K562 (cell line): ENCODE measurements around the gene CUL5.

Experiments
- ATF2 ChIP-seq: sonication (generic); formaldehyde crosslinking; IDR thresholded peaks from 2 replicates; pipeline ENCODE4 v1.8.1; 2022; ENCODE audit warnings: missing genetic modification reagents
- BRCA1 ChIP-seq, 2 experiments: fragments of 450-650 bp in 1 of 2; sonication (generic) in 1 of 2; formaldehyde crosslinking in 1 of 2; IDR thresholded peaks; 2 replicates each; pipeline versions ENCODE4 v1.5.0 to v1.6.1; 2017 to 2020; ENCODE audit warnings: mild to moderate bottlenecking in 1 of 2, missing genetic modification reagents in 1 of 2
- CTCF ChIP-seq, 3 experiments: IDR thresholded peaks in 2 of 3; conservative IDR thresholded peaks in 1 of 3; 2 replicates each; pipeline ENCODE4 v1.5.1; 2011 to 2012; ENCODE audit warnings: low read length in 3 of 3, mild to moderate bottlenecking in 3 of 3, control low read depth in 2 of 3, improper control_type of control experiment in 1 of 3, inconsistent platforms in 1 of 3, low read depth in 1 of 3, mixed read lengths in 1 of 3, moderate library complexity in 1 of 3; ENCODE audit not compliant: insufficient read depth in 2 of 3
- EP300 ChIP-seq: IDR thresholded peaks from 2 replicates; pipeline ENCODE4 v1.6.1; 2012; ENCODE audit warnings: low read length, improper control_type of control experiment
- ETV5 ChIP-seq: sonication (generic); formaldehyde crosslinking; IDR thresholded peaks from 2 replicates; pipeline ENCODE4 v1.4.0; 2020; ENCODE audit warnings: low read depth, mild to moderate bottlenecking, missing genetic modification reagents
- FOXJ2 ChIP-seq: fragments of 200-800 bp; sonication (Bioruptor generic); IDR thresholded peaks from 2 replicates; pipeline ENCODE4 v1.6.1; 2016; ENCODE audit warnings: missing genetic modification characterization, missing compliant biosample characterization
- FOXM1 ChIP-seq, 2 experiments: fragments of 450-650 bp in 1 of 2; sonication (generic) in 1 of 2; formaldehyde crosslinking in 1 of 2; IDR thresholded peaks; 2 replicates each; pipeline versions ENCODE4 v1.6.1 to v1.9.0; 2017 to 2022; ENCODE audit warnings: low read depth in 2 of 2, mild to moderate bottlenecking in 2 of 2, missing genetic modification reagents in 1 of 2, moderate library complexity in 1 of 2
- GABPA ChIP-seq: fragments of 200-800 bp; sonication (Bioruptor generic); conservative IDR thresholded peaks from 2 replicates; pipeline ENCODE4 v1.6.1; 2016; ENCODE audit warnings: low read depth, missing genetic modification characterization, missing compliant biosample characterization
- MAFK ChIP-seq: IDR thresholded peaks from 2 replicates; pipeline ENCODE4 v1.6.1; 2011; ENCODE audit warnings: low read length, improper control_type of control experiment
- NCOA1 ChIP-seq: fragments of 450-650 bp; IDR thresholded peaks from 2 replicates; pipeline ENCODE4 v1.6.1; 2016; ENCODE audit warnings: low read depth
- PHTF2 ChIP-seq: fragments of 250-450 bp; sonication (Bioruptor Pico); IDR thresholded peaks from 2 replicates; pipeline ENCODE4 v1.5.0; 2021; ENCODE audit warnings: mild to moderate bottlenecking
- TSHZ1 ChIP-seq: fragments of 250-450 bp; sonication (Bioruptor Pico); IDR thresholded peaks from 2 replicates; pipeline ENCODE4 v1.4.0; 2020; ENCODE audit warnings: mild to moderate bottlenecking, moderate library complexity

- TF ChIP-seq ATF2 (CRISPR knock-in tag) (no peak), MAFK (no peak), CTCF (IDR thresholded peaks at IDR 0.05 in 2 of 3, conservative IDR thresholded peaks at IDR 0.05 in 1 of 3; ENCODE audit: insufficient read depth in 2 of 3, low read depth in 1 of 3, low read length in 3 of 3) (no peak), BRCA1 (IDR thresholded peaks at IDR 0.05) (no peak), BRCA1 (CRISPR knock-in tag; IDR thresholded peaks at IDR 0.05) (no peak), GABPA (no peak), PHTF2 (CRISPR knock-in tag) (no peak), NCOA1 (no peak), ETV5 (CRISPR knock-in tag) (no peak), EP300 (no peak), FOXJ2 (tag) (no peak), TSHZ1 (CRISPR knock-in tag) (no peak), FOXM1 (IDR thresholded peaks at IDR 0.05; ENCODE audit: low read depth) (no peak), FOXM1 (CRISPR knock-in tag; IDR thresholded peaks at IDR 0.05; ENCODE audit: low read depth) (no peak)
These were observed 38.6 kb upstream of the CUL5 start for GRCh38 chr11:107970049-107970448.
